ENCODE results near the gene GMPPA.

GMPPA gene

DNA sequence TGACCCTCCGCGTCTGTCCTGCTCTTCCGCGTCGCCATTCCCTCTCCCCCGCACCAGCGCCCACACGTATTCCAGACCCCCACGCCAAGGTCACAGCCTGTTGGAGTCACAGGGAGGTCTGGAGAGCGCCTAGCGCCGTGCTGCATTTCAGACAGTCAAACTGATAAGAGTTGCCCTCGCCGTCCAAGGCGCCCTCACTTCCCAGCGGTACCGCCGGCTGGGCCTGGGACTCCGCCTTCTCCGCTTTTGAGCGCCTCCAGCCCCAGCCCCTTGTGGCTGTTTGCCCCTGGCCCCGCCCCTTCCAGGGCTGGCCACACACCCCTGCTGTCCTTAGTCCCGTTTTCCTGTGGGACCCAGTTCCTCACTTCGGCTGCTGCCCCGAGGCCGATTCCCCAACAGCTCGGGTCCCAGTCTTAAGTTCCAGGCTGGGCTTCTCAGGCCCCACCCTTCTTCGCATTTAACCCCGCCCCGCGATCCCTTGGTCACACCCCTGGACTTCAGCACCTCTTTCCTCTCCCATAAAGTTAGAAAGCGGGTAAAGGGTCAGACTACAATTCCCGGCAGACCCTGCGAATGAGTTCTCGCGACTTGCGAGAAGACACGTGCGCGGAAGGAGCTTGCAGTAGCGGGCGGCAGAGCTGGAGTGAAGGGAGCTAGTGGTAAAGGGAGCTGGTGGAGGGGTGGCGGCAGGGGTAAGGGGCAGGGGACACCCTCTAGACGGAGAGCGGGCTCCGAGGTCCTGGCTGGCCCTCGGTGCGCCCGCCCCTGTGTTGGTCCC, at the start of gene GMPPA:
Gene GMPPA (plus strand): TSS at position 612 of the 778 bp plus-strand sequence. CDS start 1,085 bp downstream, outside the sequence.
- peak; percentile 67 to 84 (median 80) for DNase-seq (ENCODE audit: low read depth in 3 of 3, low spot score in 1 of 3)

- DNase-seq (ENCODE audit: low read depth in 3 of 3, low spot score in 1 of 3), result no peak
Measured at GRCh38 chr2:219449609-219450008, 49.1 kb upstream of the GMPPA start.

DNA sequence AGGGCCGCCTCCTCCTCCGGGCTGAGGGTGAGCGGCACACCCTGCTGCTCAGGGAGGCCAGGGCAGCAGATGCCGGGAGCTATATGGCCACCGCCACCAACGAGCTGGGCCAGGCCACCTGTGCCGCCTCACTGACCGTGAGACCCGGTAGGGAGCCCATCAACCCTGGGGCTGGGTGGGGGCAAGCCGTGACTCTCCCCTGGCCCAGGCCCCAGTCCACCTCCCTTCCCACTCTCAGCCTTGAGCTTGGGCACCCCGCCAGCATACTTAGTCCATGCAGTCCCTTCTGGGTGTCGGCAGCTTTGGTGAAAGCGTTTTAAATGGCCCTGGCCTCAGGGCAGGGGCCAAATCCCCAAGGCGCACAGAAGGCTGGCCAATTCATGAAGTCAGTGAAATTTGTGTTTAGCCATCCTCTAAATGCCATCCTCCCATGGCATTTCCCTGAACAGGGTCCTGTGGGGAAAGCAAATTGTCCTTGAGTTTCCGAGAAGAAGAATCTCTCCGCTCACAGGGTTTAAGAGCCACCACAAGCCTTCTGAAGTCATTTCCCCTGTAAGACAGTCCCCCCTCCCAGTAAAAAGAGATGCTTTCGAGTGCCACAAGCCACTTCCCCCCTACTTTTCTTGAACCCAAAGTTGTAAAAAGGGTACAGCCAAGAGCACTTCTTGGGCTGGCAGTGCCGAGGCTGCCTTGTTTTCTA, 46.9 kb upstream of the GMPPA start:
- DNase-seq (ENCODE audit: low read depth in 3 of 3, low spot score in 1 of 3), result no peak

- no peak for DNase-seq (ENCODE audit: low read depth in 3 of 3, low spot score in 1 of 3)
Measured at GRCh38 chr2:219452361-219453317, 46.1 kb upstream of the GMPPA start.

- DNase-seq (ENCODE audit: low read depth in 3 of 3, low spot score in 1 of 3), result no peak
Measured at GRCh38 chr2:219453671-219454590, 44.8 kb upstream of the GMPPA start.

DNA sequence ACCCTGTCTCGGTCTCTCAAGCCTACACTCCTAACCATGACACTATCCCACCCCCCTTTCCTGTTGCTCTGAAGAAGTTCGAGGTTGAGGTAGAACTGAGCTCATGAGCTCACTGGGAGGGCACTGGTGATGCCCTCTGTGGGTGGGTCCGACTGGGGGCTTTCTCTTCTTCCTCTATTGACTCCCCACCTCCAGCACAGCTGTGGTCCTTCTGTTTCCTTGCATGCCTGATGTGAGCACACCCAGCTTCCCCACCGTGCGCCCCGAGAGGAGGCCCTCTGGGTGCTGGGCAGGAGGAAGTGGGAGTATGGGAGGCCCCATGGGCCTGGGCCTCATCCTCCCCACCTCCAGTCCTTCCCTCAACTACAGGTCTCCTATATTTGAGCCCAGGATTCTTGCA, 43.1 kb upstream of the GMPPA start:
- DNase-seq (ENCODE audit: low read depth in 3 of 3, low spot score in 1 of 3), result no peak

- no peak for DNase-seq (ENCODE audit: low read depth in 3 of 3, low spot score in 1 of 3)
Measured at GRCh38 chr2:219457784-219458369, 40.8 kb upstream of the GMPPA start.

DNA sequence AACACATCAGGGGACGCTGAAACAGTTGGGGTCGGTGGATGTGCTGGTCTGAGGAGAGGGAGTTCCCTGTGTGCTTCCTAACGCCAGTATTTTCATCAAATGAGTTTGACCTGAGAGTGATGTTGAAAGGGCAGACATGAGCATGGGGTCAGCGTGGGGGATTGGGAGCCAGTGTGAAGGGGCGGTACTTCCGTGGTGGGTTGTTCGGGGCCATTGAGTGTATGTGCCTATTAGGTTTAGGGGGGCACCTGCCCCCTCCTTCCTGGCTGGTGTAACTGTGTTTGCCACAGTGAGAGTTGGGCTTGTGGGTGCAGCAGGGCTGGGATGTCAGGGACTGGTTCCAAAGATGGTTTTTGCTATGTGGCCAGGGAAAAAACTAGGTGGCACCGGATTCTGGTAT, 39.7 kb upstream of the GMPPA start:
- no peak for DNase-seq (ENCODE audit: low read depth in 3 of 3, low spot score in 1 of 3)

- DNase-seq (ENCODE audit: low read depth in 3 of 3, low spot score in 1 of 3), result peak in 1 of 3 donors; percentile 24
Measured at GRCh38 chr2:219459460-219460311, 39.0 kb upstream of the GMPPA start.

DNA sequence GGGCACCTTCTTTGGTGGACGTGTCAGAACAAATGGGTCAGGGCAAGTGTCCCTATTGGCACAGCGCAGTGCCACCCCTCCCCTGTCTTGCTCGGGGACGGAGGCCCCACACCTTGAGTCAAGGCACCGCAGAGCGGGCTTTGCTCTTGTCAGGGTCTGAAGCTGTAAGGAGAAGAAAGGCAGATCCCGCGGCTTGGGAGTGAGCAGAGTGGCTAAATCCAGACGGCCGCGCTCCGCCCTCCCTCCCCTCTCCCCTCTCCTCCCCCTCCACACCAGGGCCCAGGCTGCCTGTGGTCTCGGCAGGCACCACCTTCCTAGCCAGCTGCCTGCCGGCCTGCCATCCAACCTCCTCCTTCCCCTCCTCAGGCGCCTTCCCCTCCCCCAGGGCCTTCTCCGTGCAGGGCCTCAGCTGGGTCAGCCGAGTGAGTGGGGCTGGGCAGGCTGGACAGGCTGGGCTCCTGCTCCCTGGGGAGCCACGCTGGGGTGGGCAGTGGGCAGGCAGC, 38.2 kb upstream of the GMPPA start:
- no peak for DNase-seq (ENCODE audit: low read depth in 3 of 3, low spot score in 1 of 3)

GRCh38 chr2:219461047-219461514, 37.6 kb upstream of the GMPPA start:
- DNase-seq (ENCODE audit: low read depth in 3 of 3, low spot score in 1 of 3), result no peak

GRCh38 chr2:219461669-219462068, 37.0 kb upstream of the GMPPA start:
- DNase-seq (ENCODE audit: low read depth in 3 of 3, low spot score in 1 of 3), result no peak

GRCh38 chr2:219462349-219462748, 36.3 kb upstream of the GMPPA start:
- DNase-seq (ENCODE audit: low read depth in 3 of 3, low spot score in 1 of 3), result no peak

- DNase-seq (ENCODE audit: low read depth in 3 of 3, low spot score in 1 of 3), result no peak
Measured at GRCh38 chr2:219464286-219465032, 34.2 kb upstream of the GMPPA start.

- DNase-seq (ENCODE audit: low read depth in 3 of 3, low spot score in 1 of 3), result no peak
Measured at GRCh38 chr2:219465659-219466561, 32.8 kb upstream of the GMPPA start.

- no peak for DNase-seq (ENCODE audit: low read depth in 3 of 3, low spot score in 1 of 3)
Measured at GRCh38 chr2:219466816-219467735, 31.6 kb upstream of the GMPPA start.

All from stimulated activated CD4-positive, alpha-beta T cell treated with anti-CD3 and anti-CD28 coated beads, TNF-alpha, amount 100 ng/mL, for 1 hour (primary cell).